ENCODE results near the gene PRCD. TPM values are rescaled to one million over a fixed set of nuclear protein-coding genes. Genes with fewer than 3 reads are reported as not detected.

The PRCD gene
- total RNA-seq, 2 donors from 2014 or later: 0.52 to 4.6 TPM

DNA sequence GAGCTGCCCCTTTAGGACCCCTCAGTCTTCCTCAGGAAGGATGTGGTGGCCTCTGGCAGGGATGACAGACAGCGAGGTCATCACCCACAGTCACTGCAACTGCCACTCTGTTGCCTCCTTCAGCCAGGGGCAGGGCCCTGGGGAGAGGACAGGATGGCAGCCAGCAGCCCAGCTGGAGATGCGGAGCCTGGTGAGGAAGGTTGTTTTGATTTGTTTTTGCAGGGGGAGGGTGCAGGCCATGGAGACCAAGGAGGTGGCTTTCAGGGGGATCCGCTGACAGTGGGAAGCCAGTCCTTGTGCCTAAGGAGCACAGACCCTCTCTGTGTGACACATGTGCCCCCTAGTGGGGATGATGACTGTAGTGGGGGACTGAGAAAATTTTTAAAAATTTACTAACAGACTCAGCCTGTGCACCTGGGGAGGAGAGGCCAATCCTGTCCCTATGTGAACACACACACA lies 7.4 kb downstream of the PRCD start:
- WGBS, 2 donors: 49 to 54% methylated on average over 2 to 3 of the region's 3 CpGs
- Histone ChIP-seq H3K4me3 (no peak overlapping the region), H3K4me1 (peaks cover 63% of the 10 kb centered on the region), H3K27me3 (peaks cover 0 to 5% of the 10 kb centered on the region in 2 donors), H3K27ac (peak overlapping the region; percentile 39 to 66 (median 52)), H3K36me3 (replicated peaks in 1 of 2; ENCODE audit: insufficient read depth in 1 of 2, low read depth in 2 of 2) (no peaks in the 10 kb centered on the region), H3K9me3 (no peaks in the 10 kb centered on the region)
- DNase-seq: peak in 3 of 4 donors; percentile 50 to 54 (median 53)
- TF ChIP-seq, protein P1, sequence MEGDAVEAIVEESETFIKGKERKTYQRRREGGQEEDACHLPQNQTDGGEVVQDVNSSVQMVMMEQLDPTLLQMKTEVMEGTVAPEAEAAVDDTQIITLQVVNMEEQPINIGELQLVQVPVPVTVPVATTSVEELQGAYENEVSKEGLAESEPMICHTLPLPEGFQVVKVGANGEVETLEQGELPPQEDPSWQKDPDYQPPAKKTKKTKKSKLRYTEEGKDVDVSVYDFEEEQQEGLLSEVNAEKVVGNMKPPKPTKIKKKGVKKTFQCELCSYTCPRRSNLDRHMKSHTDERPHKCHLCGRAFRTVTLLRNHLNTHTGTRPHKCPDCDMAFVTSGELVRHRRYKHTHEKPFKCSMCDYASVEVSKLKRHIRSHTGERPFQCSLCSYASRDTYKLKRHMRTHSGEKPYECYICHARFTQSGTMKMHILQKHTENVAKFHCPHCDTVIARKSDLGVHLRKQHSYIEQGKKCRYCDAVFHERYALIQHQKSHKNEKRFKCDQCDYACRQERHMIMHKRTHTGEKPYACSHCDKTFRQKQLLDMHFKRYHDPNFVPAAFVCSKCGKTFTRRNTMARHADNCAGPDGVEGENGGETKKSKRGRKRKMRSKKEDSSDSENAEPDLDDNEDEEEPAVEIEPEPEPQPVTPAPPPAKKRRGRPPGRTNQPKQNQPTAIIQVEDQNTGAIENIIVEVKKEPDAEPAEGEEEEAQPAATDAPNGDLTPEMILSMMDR (IDR thresholded peaks at IDR 0.05): peak; percentile 15 to 53 (median 44)
- TF ChIP-seq POLR2A (IDR thresholded peaks at IDR 0.05): no peak
- intact Hi-C loops (cut with DNase I): no loop called here
- ATAC-seq: peak; percentile 43

DNA sequence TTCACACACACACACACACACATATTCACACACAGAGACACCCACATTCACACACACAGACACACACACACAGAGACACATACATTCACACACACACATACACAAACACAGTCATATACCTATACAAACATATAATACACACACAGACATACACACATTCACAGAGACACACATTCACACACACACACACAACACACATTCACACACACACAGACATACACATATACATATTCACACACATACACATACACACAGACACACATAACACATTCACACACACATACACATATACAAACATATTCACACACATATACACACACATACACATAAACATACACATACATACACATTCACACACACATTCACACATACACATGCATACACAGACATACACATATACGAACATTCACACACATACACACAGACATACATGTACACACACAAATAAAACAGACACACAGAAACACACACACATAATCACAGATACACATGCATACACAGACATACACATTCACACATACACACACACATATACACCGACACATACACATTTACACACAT lies 7.9 kb downstream of the PRCD start:
- H3K36me3 ChIP-seq (replicated peaks in 1 of 2; ENCODE audit: insufficient read depth in 1 of 2, low read depth in 2 of 2): no peaks in the 10 kb centered on the region
- H3K27me3 ChIP-seq: peaks cover 0 to 5% of the 10 kb centered on the region in 2 donors
- intact Hi-C loops (cut with DNase I): no loop called here
- H3K4me3 ChIP-seq: no peak overlapping the region
- no peaks in the 10 kb centered on the region for H3K9me3 ChIP-seq
- peaks cover 63% of the 10 kb centered on the region for H3K4me1 ChIP-seq
- TF ChIP-seq, protein P1 (IDR thresholded peaks at IDR 0.05): no peak
- no peak for TF ChIP-seq POLR2A (IDR thresholded peaks at IDR 0.05)
- DNase-seq: no peak
- 88 to 89% methylated on average over 2 of the region's 2 CpGs for WGBS, 2 donors
- peak overlapping the region; percentile 15 to 66 (median 51) for H3K27ac ChIP-seq
- no peak for ATAC-seq

GRCh38 chr17:76548378-76549214 lies 8.8 kb downstream of the PRCD start:
- DNase-seq (no peak), ATAC-seq (no peak)
- Histone ChIP-seq H3K4me3 (no peak overlapping the region), H3K27me3 (peaks cover 0 to 5% of the 10 kb centered on the region in 2 donors), H3K36me3 (replicated peaks in 1 of 2; ENCODE audit: insufficient read depth in 1 of 2, low read depth in 2 of 2) (no peaks in the 10 kb centered on the region), H3K27ac (peak overlapping the region in 3 of 4 donors; percentile 44 to 63 (median 56)), H3K4me1 (peaks cover 70% of the 10 kb centered on the region), H3K9me3 (no peaks in the 10 kb centered on the region)
- 43 to 46% methylated on average over 8 to 9 of the region's 9 CpGs for WGBS, 2 donors
- TF ChIP-seq, protein P1 (IDR thresholded peaks at IDR 0.05): no peak
- no peak for TF ChIP-seq POLR2A (IDR thresholded peaks at IDR 0.05)
- intact Hi-C loops (cut with DNase I): no loop called here

DNA sequence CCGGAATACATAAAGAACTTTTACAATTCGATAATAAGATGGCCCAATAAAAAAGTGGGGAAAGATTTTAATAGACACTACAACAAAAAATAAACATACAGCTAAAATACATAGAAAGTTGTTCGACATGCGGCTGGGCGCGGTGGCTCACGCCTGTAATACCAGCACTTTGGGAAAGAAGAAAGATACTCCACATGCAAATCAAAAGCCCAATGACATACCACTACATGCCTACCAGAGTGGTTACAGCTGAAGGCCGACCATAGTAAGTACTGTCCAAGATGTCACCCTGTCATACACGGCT lies 9.3 kb downstream of the PRCD start:
- DNase-seq: no peak
- Histone ChIP-seq H3K36me3 (replicated peaks in 1 of 2; ENCODE audit: insufficient read depth in 1 of 2, low read depth in 2 of 2) (no peaks in the 10 kb centered on the region), H3K9me3 (no peaks in the 10 kb centered on the region), H3K4me1 (peaks cover 69% of the 10 kb centered on the region), H3K27me3 (peaks cover 0 to under 1% of the 10 kb centered on the region in 2 donors), H3K4me3 (no peak overlapping the region), H3K27ac (peak overlapping the region in 2 of 4 donors; percentile 56 to 63)
- ATAC-seq: no peak
- intact Hi-C loops (cut with DNase I): no loop called here
- WGBS, 2 donors: 54 to 66% methylated on average over 9 of the region's 9 CpGs
- TF ChIP-seq, protein P1 (IDR thresholded peaks at IDR 0.05): no peak
- no peak for TF ChIP-seq POLR2A (IDR thresholded peaks at IDR 0.05)
